DMS53 treated with DMSO at 0.1 percent for 48 hours (cell line): Measurements from ENCODE around the gene PAH.

Source experiments
- DNase-seq: peaks from one replicate; lab custom pipeline; 2025; ENCODE audit not compliant: unreplicated experiment; lab: John Stamatoyannopoulos, UW

The PAH gene

GRCh38 chr12:102917026-102917787 is at the start of gene PAH:
Gene PAH (minus strand): TSS chr12:102917244. CDS start chr12:102917130, 114 bp downstream.
- DNase-seq: peak; percentile 94

- DNase-seq: peak; percentile 7
Measured at GRCh38 chr12:102966200-102966863, 49.3 kb upstream of the PAH start.

- peak; percentile 80 for DNase-seq
Measured at GRCh38 chr12:102965281-102966155, 48.5 kb upstream of the PAH start.

- peak; percentile 96 for DNase-seq
Measured at GRCh38 chr12:102964872-102965271, 47.8 kb upstream of the PAH start.

GRCh38 chr12:102963796-102964195 is 46.8 kb upstream of the PAH start:
- DNase-seq: no peak

GRCh38 chr12:102962986-102963385 is 45.9 kb upstream of the PAH start:
- no peak for DNase-seq

- peak; percentile 21 for DNase-seq
Measured at GRCh38 chr12:102962532-102962931, 45.5 kb upstream of the PAH start.

GRCh38 chr12:102961466-102961855 is 44.4 kb upstream of the PAH start:
- DNase-seq: peak; percentile 92

- DNase-seq: peak; percentile 92
Measured at GRCh38 chr12:102960766-102961465, 43.9 kb upstream of the PAH start.

- peak; percentile 51 for DNase-seq
Measured at GRCh38 chr12:102959391-102959790, 42.3 kb upstream of the PAH start.

GRCh38 chr12:102958830-102959176 is 41.8 kb upstream of the PAH start:
- DNase-seq: no peak

GRCh38 chr12:102958073-102958829 is 41.2 kb upstream of the PAH start:
- peak; percentile 29 for DNase-seq

GRCh38 chr12:102957339-102958050 is 40.5 kb upstream of the PAH start, which contains the start of gene ASCL1:
Gene ASCL1 (plus strand): TSS chr12:102957674. CDS start chr12:102958245, 571 bp downstream.
- peak; percentile 87 for DNase-seq

GRCh38 chr12:102956738-102957327 is 39.8 kb upstream of the PAH start:
- peak; percentile 84 for DNase-seq

GRCh38 chr12:102955926-102956737 is 39.1 kb upstream of the PAH start:
- DNase-seq: peak; percentile 66

- peak; percentile 77 for DNase-seq
Measured at GRCh38 chr12:102954134-102954533, 37.1 kb upstream of the PAH start.

GRCh38 chr12:102953221-102953620 is 36.2 kb upstream of the PAH start:
- peak; percentile 61 for DNase-seq

- peak; percentile 40 for DNase-seq
Measured at GRCh38 chr12:102951841-102952240, 34.8 kb upstream of the PAH start.
